Measurements from ENCODE around the gene CD200. TPM values are rescaled to one million over a fixed set of nuclear protein-coding genes. Genes with fewer than 3 reads are reported as not detected.

Gene CD200
- total and polyA plus RNA-seq, 2 experiments from 2014 or later: 0.20 TPM; not detected in 1

DNA sequence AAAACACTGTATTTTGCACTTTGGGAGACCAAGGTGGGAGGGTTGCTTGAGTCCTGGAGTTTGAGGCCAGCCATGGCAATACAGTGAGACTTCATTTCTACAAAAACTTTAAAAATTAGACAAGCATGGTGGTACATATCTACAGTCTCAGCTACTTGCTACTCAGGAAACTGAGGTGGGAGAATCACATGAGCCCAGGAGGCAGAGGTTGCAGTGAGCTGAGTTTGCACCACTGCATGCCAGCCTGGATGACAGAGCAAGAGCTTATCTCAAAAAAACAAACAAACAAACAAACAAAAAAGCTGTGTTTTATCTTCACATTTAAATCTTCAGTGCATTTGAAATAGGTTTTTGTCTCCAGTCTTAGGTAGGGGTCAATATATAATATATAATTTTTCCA is 34.2 kb upstream of the CD200 start:
- no peaks in the 10 kb centered on the region for H3K36me3 ChIP-seq (ENCODE audit: low read depth)
- no peak for DNase-seq
- H3K27me3 ChIP-seq (replicated peaks; ENCODE audit: insufficient read depth): no peaks in the 10 kb centered on the region
- H2AFZ ChIP-seq: no peak overlapping the region
- in situ Hi-C loops (cut with MboI): no loop called here
- no peaks in the 10 kb centered on the region for H3F3A ChIP-seq (ENCODE audit: insufficient read depth)
- no peaks in the 10 kb centered on the region for H3K79me2 ChIP-seq (ENCODE audit: insufficient read depth)
- H3K27ac ChIP-seq: no peak overlapping the region
- H3K9me3 ChIP-seq (ENCODE audit: low read depth): no peaks in the 10 kb centered on the region
- no peaks in the 10 kb centered on the region for H3K9me2 ChIP-seq (ENCODE audit: insufficient read depth)
- no peak for TF ChIP-seq EZH2phosphoT487 (IDR thresholded peaks at IDR 0.05; ENCODE audit: insufficient read depth, low read depth)
- TF ChIP-seq EZH2 (IDR thresholded peaks at IDR 0.05; ENCODE audit: insufficient read depth, poor library complexity, severe bottlenecking): no peak
- no peaks in the 10 kb centered on the region for H4K20me1 ChIP-seq (ENCODE audit: insufficient read depth)
- H3K9ac ChIP-seq: no peak overlapping the region
- peaks cover 7% of the 10 kb centered on the region; the same call in 1 of the 2 replicates for H3K4me1 ChIP-seq (ENCODE audit: insufficient read depth)
- H3K4me3 ChIP-seq: no peak overlapping the region
- no peak overlapping the region for H3K4me2 ChIP-seq (ENCODE audit: unreplicated experiment)

- Histone ChIP-seq H3F3A (ENCODE audit: insufficient read depth) (no peaks in the 10 kb centered on the region), H3K4me2 (ENCODE audit: unreplicated experiment) (no peak overlapping the region), H3K27me3 (replicated peaks; ENCODE audit: insufficient read depth) (no peaks in the 10 kb centered on the region), H3K9me3 (ENCODE audit: low read depth) (no peaks in the 10 kb centered on the region), H3K9me2 (ENCODE audit: insufficient read depth) (no peaks in the 10 kb centered on the region), H3K36me3 (ENCODE audit: low read depth) (no peaks in the 10 kb centered on the region), H3K4me1 (ENCODE audit: insufficient read depth) (peaks cover 7% of the 10 kb centered on the region; the same call in 1 of the 2 replicates), H3K9ac (no peak overlapping the region), H3K4me3 (no peak overlapping the region), H3K27ac (no peak overlapping the region), H4K20me1 (ENCODE audit: insufficient read depth) (no peaks in the 10 kb centered on the region), H2AFZ (peak overlapping the region; percentile 98; the same call in 1 of the 2 replicates), H3K79me2 (ENCODE audit: insufficient read depth) (no peaks in the 10 kb centered on the region)
- no peak for DNase-seq
- in situ Hi-C loops (cut with MboI): no loop called here
- TF ChIP-seq EZH2phosphoT487 (IDR thresholded peaks at IDR 0.05; ENCODE audit: insufficient read depth, low read depth) (no peak), EZH2 (IDR thresholded peaks at IDR 0.05; ENCODE audit: insufficient read depth, poor library complexity, severe bottlenecking) (no peak)
- 71 to 73% methylated on average over 11 of the region's 11 CpGs for WGBS, 2 experiments (ENCODE audit: low coverage in 1 of 2, low lambda C conversion rate in 2 of 2, missing lambda C conversion rate in 2 of 2)
These were observed 30.7 kb upstream of the CD200 start for GRCh38 chr3:112302150-112302830.

GRCh38 chr3:112302881-112303763 is 29.8 kb upstream of the CD200 start:
- in situ Hi-C loops (cut with MboI): no loop called here

DNA sequence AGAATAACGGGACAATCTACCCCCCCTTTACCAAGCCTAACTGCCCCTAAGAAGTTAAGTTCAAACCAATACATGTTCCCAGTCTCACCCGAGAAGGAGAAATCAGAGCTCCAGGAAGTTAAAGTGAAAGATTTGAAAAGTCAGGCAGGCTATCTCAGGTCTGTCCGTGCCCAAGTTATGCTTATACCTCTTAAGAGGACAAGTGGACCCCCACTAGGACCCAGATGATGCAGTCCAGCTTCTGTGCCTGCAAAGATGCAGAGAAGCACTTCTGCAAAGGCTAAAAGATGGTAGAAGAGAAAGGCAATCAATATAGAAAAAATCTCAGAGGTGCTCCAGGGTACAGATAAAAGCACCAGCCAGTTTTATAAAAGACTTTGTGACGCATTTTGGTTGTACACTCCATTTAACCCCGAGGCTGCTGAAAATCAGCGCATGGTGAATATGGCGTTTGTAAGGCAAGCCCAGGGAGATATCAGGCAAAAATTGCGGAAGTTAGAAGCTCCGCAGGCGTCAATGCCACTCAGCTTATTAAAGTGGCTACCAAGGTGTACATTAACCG is 29.1 kb upstream of the CD200 start:
- Histone ChIP-seq H3K9me3 (ENCODE audit: low read depth) (no peaks in the 10 kb centered on the region), H3K27me3 (replicated peaks; ENCODE audit: insufficient read depth) (no peaks in the 10 kb centered on the region), H3K36me3 (ENCODE audit: low read depth) (no peaks in the 10 kb centered on the region), H3K9me2 (ENCODE audit: insufficient read depth) (no peaks in the 10 kb centered on the region), H3K4me3 (peak overlapping the region; percentile 72), H3K79me2 (ENCODE audit: insufficient read depth) (no peaks in the 10 kb centered on the region), H3K4me2 (ENCODE audit: unreplicated experiment) (peak overlapping the region; percentile 90), H3K4me1 (ENCODE audit: insufficient read depth) (peaks cover 13% of the 10 kb centered on the region), H4K20me1 (ENCODE audit: insufficient read depth) (no peaks in the 10 kb centered on the region), H2AFZ (peak overlapping the region; percentile 98), H3F3A (ENCODE audit: insufficient read depth) (peaks cover 3% of the 10 kb centered on the region; the same call in 1 of the 2 replicates), H3K9ac (peak overlapping the region; percentile 15), H3K27ac (no peak overlapping the region)
- no peak for TF ChIP-seq EZH2 (IDR thresholded peaks at IDR 0.05; ENCODE audit: insufficient read depth, poor library complexity, severe bottlenecking)
- no peak for TF ChIP-seq EZH2phosphoT487 (IDR thresholded peaks at IDR 0.05; ENCODE audit: insufficient read depth, low read depth)
- in situ Hi-C loops (cut with MboI): no loop called here
- 2% methylated on average over 11 of the region's 11 CpGs for WGBS, 2 experiments (ENCODE audit: low coverage in 1 of 2, low lambda C conversion rate in 2 of 2, missing lambda C conversion rate in 2 of 2)
- DNase-seq: peak; percentile 42

More at GRCh38 chr3:112302881-112303763, 29.8 kb upstream of the CD200 start:
- Histone ChIP-seq H3K4me3 (peak overlapping the region; percentile 72), H2AFZ (peak overlapping the region; percentile 98), H3K27ac (no peak overlapping the region), H4K20me1 (ENCODE audit: insufficient read depth) (no peaks in the 10 kb centered on the region), H3K4me1 (ENCODE audit: insufficient read depth) (peaks cover 9% of the 10 kb centered on the region), H3K79me2 (ENCODE audit: insufficient read depth) (no peaks in the 10 kb centered on the region), H3K36me3 (ENCODE audit: low read depth) (no peaks in the 10 kb centered on the region), H3K9ac (peak overlapping the region; percentile 15), H3K4me2 (ENCODE audit: unreplicated experiment) (peak overlapping the region; percentile 90), H3K27me3 (replicated peaks; ENCODE audit: insufficient read depth) (no peaks in the 10 kb centered on the region), H3K9me3 (ENCODE audit: low read depth) (no peaks in the 10 kb centered on the region), H3K9me2 (ENCODE audit: insufficient read depth) (no peaks in the 10 kb centered on the region), H3F3A (ENCODE audit: insufficient read depth) (no peaks in the 10 kb centered on the region)
- WGBS, 2 experiments (ENCODE audit: low coverage in 1 of 2, low lambda C conversion rate in 2 of 2, missing lambda C conversion rate in 2 of 2): 16 to 18% methylated on average over 12 of the region's 12 CpGs
- DNase-seq: peak; percentile 24
- TF ChIP-seq EZH2phosphoT487 (IDR thresholded peaks at IDR 0.05; ENCODE audit: insufficient read depth, low read depth): no peak

Measured in GM23248 (cell line).